GM12878 (cell line): ENCODE measurements around the gene RAB3IL1. TPM values are rescaled to one million over a fixed set of nuclear protein-coding genes. Genes with fewer than 3 reads are reported as not detected.

Source experiments
- ATAC-seq: fragments of 200-7000 bp; cut with Tn5 transposase; 3 replicates; pipeline ENCODE4 v1.9.1; 2020; ENCODE audit warnings: mild to moderate bottlenecking, moderate library complexity
- BruUV-seq: library from RNA; stranded (reverse); fragments of 400-500 nt; replicated peaks from 2 replicates; lab custom pipeline; 2021; lab: Mats Ljungman, UMichigan
- CTCF ChIA-PET: fragments of 300-600 bp; sonication (Branson Sonifier 250); formaldehyde crosslinking; extraction: SDS; loops from one replicate; lab custom pipeline; 2021; ENCODE audit warnings: inconsistent platforms; lab: Yijun Ruan, JAX
- POLR2A ChIA-PET: fragments of 350-600 bp; formaldehyde crosslinking; extraction: SDS; loops from one replicate; lab custom pipeline; 2021; ENCODE audit warnings: inconsistent platforms; lab: Charles Lee
- RAD21 ChIA-PET: fragments of 300-600 bp; sonication (Branson Sonifier 250); formaldehyde crosslinking; loops from one replicate; lab custom pipeline; 2023; ENCODE audit warnings: antibody characterized with exemption; ENCODE audit not compliant: unreplicated experiment; lab: Charles Lee
- SMC1A ChIA-PET: fragments of 300-600 bp; sonication (Branson Sonifier 250); formaldehyde crosslinking; loops from one replicate; lab custom pipeline; 2023; ENCODE audit not compliant: unreplicated experiment, uncharacterized antibody; lab: Charles Lee
- DNase-seq: peaks from one replicate; pipeline ENCODE4 v3.0.0-alpha.2; 2011; ENCODE audit warnings: low read depth, low spot score
- FAIRE-seq: peaks from 3 replicates; lab custom pipeline; 2011; peaks lifted over from hg19 to GRCh38; lab: Jason Lieb, UNC
- H2AFZ ChIP-seq: 2 replicates; pipeline ENCODE4 v1.6.0; 2011; ENCODE audit warnings: low read depth, low read length, control low read depth; ENCODE audit not compliant: control insufficient read depth
- H3K27ac ChIP-seq: 2 replicates; pipeline ENCODE4 v1.5.1; 2011; ENCODE audit warnings: control low read depth; ENCODE audit not compliant: control insufficient read depth, insufficient read depth
- H3K27me3 ChIP-seq, 2 experiments: replicated peaks in 1 of 2; 2 replicates each; pipeline versions ENCODE4 v1.6.0 to v1.6.1; 2011; ENCODE audit warnings: low read length in 1 of 2; ENCODE audit not compliant: control insufficient read depth in 2 of 2, insufficient read depth in 2 of 2
- H3K36me3 ChIP-seq, 2 experiments: 2 replicates each; pipeline ENCODE4 v1.5.1; 2011; ENCODE audit warnings: low read length in 1 of 2; ENCODE audit not compliant: control insufficient read depth in 2 of 2, insufficient read depth in 2 of 2
- H3K4me1 ChIP-seq: 2 replicates; pipeline ENCODE4 v1.6.1; 2011; ENCODE audit warnings: mild to moderate bottlenecking, low read length, moderate library complexity, mixed read lengths; ENCODE audit not compliant: control insufficient read depth, insufficient read depth
- H3K4me2 ChIP-seq: 2 replicates; pipeline ENCODE4 v1.6.0; 2011; ENCODE audit warnings: control low read depth; ENCODE audit not compliant: control insufficient read depth, insufficient read depth
- H3K4me3 ChIP-seq: fragments of 200-600 bp; sonication (generic); 2 replicates; pipeline ENCODE4 v1.5.1; 2016
- H3K79me2 ChIP-seq: 2 replicates; pipeline ENCODE4 v1.6.0; 2011; ENCODE audit warnings: low read length; ENCODE audit not compliant: control insufficient read depth, insufficient read depth
- H3K9ac ChIP-seq: 2 replicates; pipeline ENCODE4 v1.8.0; 2011; ENCODE audit warnings: low read length, control low read depth, mixed read lengths; ENCODE audit not compliant: control insufficient read depth, insufficient read depth
- H3K9me3 ChIP-seq: replicated peaks from 3 replicates; pipeline ENCODE4 v1.5.1; 2011; ENCODE audit warnings: mild to moderate bottlenecking, low read length; ENCODE audit not compliant: control insufficient read depth, insufficient read depth
- H4K20me1 ChIP-seq: 2 replicates; pipeline ENCODE4 v1.6.0; 2011; ENCODE audit not compliant: control insufficient read depth, insufficient read depth
- BRCA1 ChIP-seq: IDR thresholded peaks from 2 replicates; pipeline ENCODE4 v1.6.1; 2011; ENCODE audit warnings: low read depth, low read length, improper control_type of control experiment
- CREB1 ChIP-seq: IDR thresholded peaks from 2 replicates; pipeline ENCODE4 v1.6.1; 2012; ENCODE audit warnings: low read depth, mild to moderate bottlenecking, inconsistent platforms
- E4F1 ChIP-seq: fragments of 450-650 bp; IDR thresholded peaks from 2 replicates; pipeline ENCODE4 v1.6.1; 2018; ENCODE audit warnings: borderline replicate concordance, mild to moderate bottlenecking; ENCODE audit not compliant: partially characterized antibody
- HCFC1 ChIP-seq: fragments of 150-350 bp; IDR thresholded peaks from 2 replicates; pipeline ENCODE4 v1.6.1; 2014; ENCODE audit warnings: low read length
- PAX5 ChIP-seq: IDR thresholded peaks from 2 replicates; pipeline ENCODE4 v1.6.1; 2011; ENCODE audit warnings: low read depth, low read length, borderline replicate concordance
- POLR2A ChIP-seq: IDR thresholded peaks from 2 replicates; pipeline ENCODE4 v1.6.1; 2011; ENCODE audit warnings: low read depth, mild to moderate bottlenecking, low read length
- RAD21 ChIP-seq: IDR thresholded peaks from 2 replicates; pipeline ENCODE4 v1.6.1; 2011; ENCODE audit warnings: mild to moderate bottlenecking, low read depth, low read length, moderate library complexity; ENCODE audit not compliant: insufficient read depth
- RB1 ChIP-seq: fragments of 450-650 bp; formaldehyde crosslinking; IDR thresholded peaks from 2 replicates; pipeline ENCODE4 v1.6.1; 2017; ENCODE audit warnings: mild to moderate bottlenecking, borderline replicate concordance
- RBBP5 ChIP-seq: fragments of 200-600 bp; sonication (generic); conservative IDR thresholded peaks from 2 replicates; pipeline ENCODE4 v1.6.1; 2016
- RFX5 ChIP-seq: IDR thresholded peaks from 2 replicates; pipeline ENCODE4 v1.6.1; 2011; ENCODE audit warnings: low read depth, low read length, improper control_type of control experiment
- RUNX3 ChIP-seq: IDR thresholded peaks from 2 replicates; pipeline ENCODE4 v1.6.1; 2012; ENCODE audit warnings: low read length, inconsistent platforms
- USF2 ChIP-seq: IDR thresholded peaks from 2 replicates; pipeline ENCODE4 v1.6.1; 2011; ENCODE audit warnings: low read depth, low read length, improper control_type of control experiment, borderline replicate concordance
- ZNF384 ChIP-seq: IDR thresholded peaks from 2 replicates; pipeline ENCODE4 v1.6.1; 2012; ENCODE audit warnings: low read depth, mild to moderate bottlenecking, low read length, improper control_type of control experiment, borderline replicate concordance
- WGBS: methylation state at CpG from one replicate; pipeline ENCODE4 v1.1.6; 2016; ENCODE audit warnings: low lambda C conversion rate; ENCODE audit not compliant: insufficient replicate concordance, insufficient coverage; ENCODE audit errors: missing lambda C conversion rate; 5-methylcytosine and 5-hydroxymethylcytosine counted together
- in situ Hi-C: fragments of 300-500 bp; cut with MboI; formaldehyde crosslinking; loops from 9 replicates; pipeline ENCODE4 v1.14.3; 2018; ENCODE audit warnings: mixed read lengths
- intact Hi-C: fragments of 100-400 bp; cut with micrococcal nuclease; formaldehyde crosslinking; loops from one replicate; pipeline ENCODE4 v1.14.2; 2022; ENCODE audit not compliant: unreplicated experiment
- polyA plus RNA-seq, 11 experiments: library from polyadenylated mRNA; depleted of rRNA in 4 of 11; unstranded in 6 of 11; stranded (reverse) in 5 of 11; fragments of >200 nt; fragmentation: Nextera tagmentation in 4 of 11; fragmentation: Illumina TruSeq in 1 of 11; extraction: Ambion mirVana in 4 of 11; extraction: Trizol in 1 of 11; gene quantifications; 1 replicate in 1 of 11; 2 replicates in 10 of 11; pipeline versions ENCODE4 v1.2.1 to v1.2.3, GENCODE V29; 2011 to 2016; ENCODE audit warnings: inconsistent platforms in 2 of 11, missing spikeins in 2 of 11, low read depth in 1 of 11
- total RNA-seq, 4 experiments: library from RNA; depleted of rRNA in 3 of 4; stranded (reverse); fragments of >200 nt in 3 of 4; fragmentation: Illumina TruSeq in 1 of 4; extraction: Trizol in 1 of 4; gene quantifications; 2 replicates each; pipeline versions ENCODE4 v1.2.1 to v1.2.3, GENCODE V29; 2013 to 2021

The RAB3IL1 gene
- total and polyA plus RNA-seq, 10 of the 15 experiments (the other 5 are each of a cell fraction or from before 2014, with no cell fraction given), result 0.04 TPM; not detected in 9

GRCh38 chr11:61903845-61904244, 13.5 kb downstream of the RAB3IL1 start:
- intact Hi-C loops, result no loop called here
- ATAC-seq (no peak), DNase-seq (no peak), FAIRE-seq (no peak)
- WGBS, result 49% methylated on average over 3 of the region's 3 CpGs
- Histone ChIP-seq H3K4me2 (no peak overlapping the region), H4K20me1 (no peaks in the 10 kb centered on the region), H3K79me2 (no peaks in the 10 kb centered on the region), H3K4me3 (no peak overlapping the region), H3K27me3 (peaks cover 0 to 1% of the 10 kb centered on the region in 2 experiments; a peak in 1 of 4 replicates), H3K9me3 (no peaks in the 10 kb centered on the region), H3K36me3 (no peaks in the 10 kb centered on the region), H3K4me1 (no peaks in the 10 kb centered on the region), H3K27ac (no peak overlapping the region), H2AFZ (no peak overlapping the region), H3K9ac (no peak overlapping the region)
- BruUV-seq, result no TSS peak
- TF ChIP-seq USF2 (no peak), E4F1 (no peak), ZNF384 (no peak), CREB1 (no peak), RAD21 (no peak), BRCA1 (no peak), RUNX3 (no peak), PAX5 (no peak), HCFC1 (no peak), RB1 (no peak), RFX5 (no peak), POLR2A (no peak), RBBP5 (no peak)
- POLR2A ChIA-PET, result no interaction called here
- RAD21 ChIA-PET, result interaction anchor here (1.3 to 9.3 kb wide), 3 partner anchors 44 to 204 kb away, joined by 4 to 175 read pairs (median 6); no protein-coding TSS in a partner anchor
- SMC1A ChIA-PET, result interaction anchor here (1.2 to 11.0 kb wide), 3 partner anchors 103 to 202 kb away, joined by 3 to 168 read pairs (median 3); no protein-coding TSS in a partner anchor
- in situ Hi-C loops, result no loop called here
- CTCF ChIA-PET, result interaction anchor here (0.6 to 11.4 kb wide), 7 partner anchors 7 to 175 kb away, joined by 3 to 321 read pairs (median 3); no protein-coding TSS in a partner anchor
